ENCODE measurements around the gene VGLL2.

The VGLL2 gene

GRCh38 chr6:117269638-117270054 is 4.3 kb downstream of the VGLL2 start:
- no peak for DNase-seq

GRCh38 chr6:117270055-117270842 is 4.9 kb downstream of the VGLL2 start:
- DNase-seq, result peak in 1 of 6 experiments; percentile 1

GRCh38 chr6:117270843-117271507 is 5.6 kb downstream of the VGLL2 start:
- DNase-seq, result no peak

GRCh38 chr6:117272032-117272866 is 6.9 kb downstream of the VGLL2 start:
- no peak for DNase-seq

GRCh38 chr6:117272891-117273290 is 7.5 kb downstream of the VGLL2 start:
- no peak for DNase-seq

- DNase-seq, result no peak
Observed at GRCh38 chr6:117275205-117275604, 9.8 kb downstream of the VGLL2 start.

- DNase-seq, result no peak
Observed at GRCh38 chr6:117275711-117276110, 10.4 kb downstream of the VGLL2 start.

- DNase-seq, result no peak
Observed at GRCh38 chr6:117276778-117277316, 11.5 kb downstream of the VGLL2 start.

GRCh38 chr6:117280922-117281321 is 15.6 kb downstream of the VGLL2 start:
- DNase-seq, result no peak

GRCh38 chr6:117288083-117288715 is 22.8 kb downstream of the VGLL2 start:
- no peak for DNase-seq

GRCh38 chr6:117290173-117290846 is 25.0 kb downstream of the VGLL2 start:
- DNase-seq, result no peak

- DNase-seq, result no peak
Observed at GRCh38 chr6:117298941-117299340, 33.6 kb downstream of the VGLL2 start.

GRCh38 chr6:117303323-117303722 is 38.0 kb downstream of the VGLL2 start:
- DNase-seq, result no peak

GRCh38 chr6:117304446-117304845 is 39.1 kb downstream of the VGLL2 start:
- DNase-seq, result no peak

GRCh38 chr6:117306227-117306790 is 41.0 kb downstream of the VGLL2 start:
- no peak for DNase-seq

GRCh38 chr6:117307655-117308054 is 42.3 kb downstream of the VGLL2 start:
- DNase-seq, result no peak

GRCh38 chr6:117309069-117309468 is 43.7 kb downstream of the VGLL2 start:
- DNase-seq, result no peak

- DNase-seq, result no peak
Observed at GRCh38 chr6:117309611-117310010, 44.3 kb downstream of the VGLL2 start.

GRCh38 chr6:117311310-117311709 is 46.0 kb downstream of the VGLL2 start:
- DNase-seq, result no peak

- DNase-seq, result no peak
Observed at GRCh38 chr6:117311726-117312125, 46.4 kb downstream of the VGLL2 start.

GRCh38 chr6:117317261-117317660 is 51.9 kb downstream of the VGLL2 start:
- DNase-seq, result no peak
